ENCODE data around the gene LY86.

LY86 gene

DNA sequence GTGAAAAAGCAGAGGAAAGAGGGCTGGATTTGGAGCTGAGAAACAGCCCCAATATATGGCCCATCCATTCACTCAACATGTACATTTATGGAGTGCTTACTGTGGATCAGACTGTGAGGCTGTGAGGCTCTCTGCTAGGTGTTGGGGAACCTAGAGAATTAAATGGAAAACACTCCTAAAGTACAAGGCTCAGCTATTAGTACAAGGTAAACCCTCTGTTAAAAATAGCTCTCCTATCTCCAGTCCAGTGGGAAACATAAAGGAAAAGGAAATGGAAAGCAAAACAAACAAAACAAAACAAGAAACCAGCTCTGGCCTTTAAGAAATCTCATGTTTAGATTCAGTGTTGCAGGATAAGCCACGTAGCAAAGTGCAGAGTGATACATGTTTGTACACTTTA, 35.0 kb downstream of the LY86 start:
- no peak for DNase-seq (ENCODE audit: low read depth)

DNA sequence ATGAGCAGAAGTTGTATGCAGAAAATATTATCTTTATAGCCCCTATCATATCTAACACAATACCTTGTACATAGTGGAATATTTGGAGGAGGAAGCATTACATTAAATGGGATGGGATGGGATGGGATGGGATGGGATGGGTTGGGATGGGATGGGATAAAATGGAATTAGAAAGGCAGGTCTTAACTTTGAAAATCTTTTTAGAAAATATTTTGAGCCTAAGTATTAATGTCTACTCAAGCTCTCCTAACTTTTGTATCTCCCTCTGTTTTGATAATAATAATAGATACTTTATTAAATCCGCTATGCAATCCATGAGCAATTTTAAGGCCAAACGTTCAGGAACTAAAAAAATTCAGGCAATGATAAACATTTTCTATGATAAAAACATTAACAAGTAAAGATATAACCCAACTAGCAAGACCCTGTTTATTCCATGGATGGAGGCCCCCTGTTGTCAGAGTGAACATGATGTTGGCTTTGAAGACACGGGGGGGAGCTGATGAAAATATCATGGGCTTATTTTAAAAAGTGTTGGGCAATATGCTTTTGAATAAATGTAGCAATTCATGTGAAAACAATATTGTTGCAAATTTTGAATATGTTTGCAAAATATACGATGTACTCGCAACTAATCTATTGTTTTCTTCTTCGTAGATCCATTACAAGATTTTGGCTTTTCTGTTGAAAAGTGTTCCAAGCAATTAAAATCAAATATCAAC, 35.9 kb downstream of the LY86 start:
- no peak for DNase-seq (ENCODE audit: low read depth)

DNA sequence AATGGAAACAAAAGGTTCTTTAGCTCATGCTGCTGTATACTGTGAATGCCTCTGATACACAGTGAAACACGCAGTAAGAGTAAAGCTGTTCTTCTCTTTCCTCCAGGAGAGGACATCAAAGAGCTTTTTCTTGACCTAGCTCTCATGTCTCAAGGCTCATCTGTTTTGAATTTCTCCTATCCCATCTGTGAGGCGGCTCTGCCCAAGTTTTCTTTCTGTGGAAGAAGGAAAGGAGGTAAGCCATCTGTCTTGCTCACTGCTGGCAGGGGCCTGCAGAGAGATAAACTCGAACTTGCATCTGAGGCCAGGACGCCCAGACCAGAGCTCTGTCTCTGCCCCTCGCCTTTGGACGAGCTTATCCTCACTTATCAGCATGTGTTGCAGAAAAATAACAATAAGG, 37.7 kb downstream of the LY86 start:
- DNase-seq (ENCODE audit: low read depth): no peak

DNA sequence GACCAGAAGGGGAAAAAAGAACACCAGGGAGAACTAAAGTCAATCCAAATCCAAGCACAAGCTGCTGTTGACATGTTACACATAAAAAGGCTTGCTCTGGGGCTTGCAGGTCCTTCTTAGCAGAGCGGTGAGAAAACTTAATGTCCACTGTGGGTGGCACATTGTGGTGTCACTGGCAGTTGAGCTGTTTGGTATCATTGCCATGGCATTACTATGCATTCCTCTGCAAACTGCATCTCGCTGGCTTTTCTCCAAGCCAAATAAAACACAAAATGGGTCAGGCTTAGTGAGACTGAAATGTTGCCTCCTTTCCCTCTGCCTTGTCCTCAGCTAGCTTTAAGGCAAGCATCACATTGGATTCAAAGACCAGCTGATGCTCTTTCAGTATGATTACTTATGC, 40.9 kb downstream of the LY86 start:
- DNase-seq (ENCODE audit: low read depth): no peak

DNA sequence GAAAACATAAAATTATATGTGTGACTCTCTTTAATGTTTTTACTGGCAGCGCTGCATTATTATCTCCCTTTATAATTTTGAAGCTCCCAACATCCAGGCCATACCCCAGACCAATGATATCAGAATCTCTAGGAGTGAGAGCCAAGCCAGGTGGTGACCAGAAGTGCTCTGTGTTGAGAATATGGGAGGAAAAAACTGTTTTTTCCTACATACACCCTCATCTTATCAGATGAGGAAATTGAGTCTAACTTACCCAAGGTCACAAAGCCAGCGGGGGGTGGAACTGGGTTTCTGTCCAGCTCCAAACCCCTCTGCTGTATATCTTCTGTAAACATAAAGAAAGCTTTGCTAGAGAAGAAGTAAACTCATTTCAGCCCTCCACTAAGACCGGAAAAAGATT, 42.5 kb downstream of the LY86 start:
- DNase-seq (ENCODE audit: low read depth): no peak

DNA sequence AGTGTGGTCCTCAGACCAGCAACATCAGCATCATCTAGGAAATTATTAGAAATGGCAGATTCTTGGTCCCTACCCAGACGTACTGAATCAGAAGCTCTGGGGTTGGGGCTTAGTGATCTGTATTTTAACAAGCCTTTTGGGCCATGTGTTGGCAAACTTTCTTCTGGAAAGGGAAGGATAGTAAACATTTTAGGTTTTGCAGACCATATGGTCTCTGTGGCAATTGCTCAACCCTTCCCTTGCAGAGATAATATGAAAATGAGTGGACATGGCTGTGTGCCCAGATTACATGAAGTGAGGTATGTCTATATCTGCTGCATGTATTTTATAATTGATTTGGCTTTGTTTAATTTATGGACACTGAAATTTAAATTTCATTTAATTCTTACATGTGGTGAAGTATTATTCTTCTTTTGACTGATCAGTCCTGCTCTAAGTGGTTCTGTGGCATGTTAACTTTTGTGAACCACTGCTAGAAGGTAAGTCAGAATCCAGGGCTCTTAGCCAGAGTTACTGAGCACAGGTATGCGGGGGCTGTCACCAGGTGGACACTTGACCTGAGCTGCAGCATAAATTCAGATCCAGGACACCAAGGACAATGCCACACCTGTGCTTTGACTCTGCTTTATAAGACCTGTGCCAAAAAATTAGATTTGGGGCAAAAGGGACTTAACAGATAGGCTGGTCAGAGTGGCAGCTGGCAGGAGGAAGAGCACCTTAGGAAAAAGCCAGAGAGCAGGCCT, 43.2 kb downstream of the LY86 start:
- DNase-seq (ENCODE audit: low read depth): no peak

DNA sequence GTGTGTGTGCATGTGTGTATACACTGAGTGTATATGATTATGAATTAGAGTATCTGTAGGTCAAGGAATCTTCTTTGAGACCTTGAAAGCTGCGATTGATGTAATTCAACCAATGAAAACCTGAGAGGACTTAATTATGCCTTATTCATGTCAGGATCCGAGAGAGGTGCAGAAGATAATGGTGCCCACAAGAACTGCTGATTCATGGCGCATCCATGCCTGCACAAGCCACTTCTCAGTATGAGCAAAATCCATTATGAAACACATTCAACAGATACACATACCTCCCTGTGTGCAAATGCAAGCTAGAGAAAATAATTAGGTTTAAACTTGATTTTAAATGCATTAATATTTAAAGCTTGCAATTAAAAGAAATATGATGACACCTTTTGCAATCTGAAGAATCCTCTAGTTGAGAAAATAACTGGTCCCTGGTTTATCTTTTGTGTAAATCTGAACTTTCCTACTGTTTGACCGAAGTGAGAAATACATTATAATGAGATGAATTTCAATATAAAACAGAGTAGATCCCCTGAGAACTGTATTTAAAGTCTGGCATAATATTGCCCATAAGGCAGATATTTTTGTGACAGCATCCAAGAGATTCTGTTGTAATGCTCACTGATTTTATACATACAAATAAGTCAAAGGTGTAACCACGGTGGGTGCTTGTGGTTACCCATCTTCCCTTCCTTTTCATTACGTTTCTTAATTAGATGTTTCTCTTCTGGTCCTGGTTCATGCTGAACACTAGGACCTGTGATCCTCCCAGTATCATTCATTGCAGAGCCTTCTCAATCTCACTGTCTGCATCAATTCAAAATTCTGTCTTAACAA, 45.6 kb downstream of the LY86 start:
- DNase-seq (ENCODE audit: low read depth): no peak

DNA sequence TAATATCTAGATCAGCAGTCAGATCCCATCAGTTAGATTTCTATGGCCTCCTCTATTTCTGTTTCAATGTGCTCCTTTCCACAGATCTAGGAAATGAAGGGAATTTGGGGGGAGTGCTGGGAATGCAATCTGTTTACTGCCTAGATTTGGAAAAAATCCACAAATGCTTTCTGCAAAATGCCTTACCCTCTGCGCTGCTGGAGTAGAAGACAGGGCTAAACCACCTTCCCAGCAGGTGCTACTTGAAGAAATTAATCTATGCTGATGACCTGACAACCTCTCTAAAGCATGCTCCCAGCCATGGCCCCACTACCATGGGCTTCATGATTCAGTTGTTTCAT, 46.2 kb downstream of the LY86 start:
- no peak for DNase-seq (ENCODE audit: low read depth)

DNA sequence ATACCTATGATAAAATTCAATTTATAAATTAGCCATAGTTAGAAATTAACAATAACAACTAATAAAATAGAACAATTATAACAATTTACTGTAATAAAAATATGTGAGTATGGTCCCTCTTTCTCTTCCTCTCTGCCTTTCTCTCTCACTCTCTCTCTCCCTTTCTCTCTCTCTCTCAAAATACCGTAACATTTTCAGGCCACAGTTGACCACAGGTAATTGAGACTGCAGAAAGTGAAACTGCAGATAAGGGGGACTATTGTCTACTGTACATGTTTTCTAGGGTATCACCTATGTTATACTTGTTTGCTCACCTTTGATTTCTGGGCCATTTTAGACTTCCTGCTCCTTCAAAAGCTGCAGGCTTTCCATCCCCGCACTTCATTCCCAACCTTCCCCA, 46.8 kb downstream of the LY86 start:
- DNase-seq (ENCODE audit: low read depth): no peak

DNA sequence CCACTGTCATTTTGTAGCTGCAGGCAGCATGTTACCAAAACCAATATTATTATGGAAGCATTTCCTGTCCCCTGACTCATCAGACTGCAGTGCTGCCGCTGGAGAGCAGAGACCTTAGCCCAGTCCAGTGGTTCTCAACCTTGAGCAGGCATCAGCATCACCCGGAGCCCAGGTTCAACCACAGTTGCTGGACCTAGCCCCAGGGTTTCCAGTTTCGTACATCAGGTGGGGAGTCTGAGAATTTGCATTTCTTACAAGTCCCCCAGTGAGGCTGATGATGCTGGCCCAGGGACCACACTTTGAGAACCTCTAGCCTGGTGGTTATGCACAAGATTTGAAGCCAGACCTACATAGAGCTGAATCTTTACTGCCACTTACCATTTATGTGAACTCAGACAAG, 47.3 kb downstream of the LY86 start:
- no peak for DNase-seq (ENCODE audit: low read depth)

DNA sequence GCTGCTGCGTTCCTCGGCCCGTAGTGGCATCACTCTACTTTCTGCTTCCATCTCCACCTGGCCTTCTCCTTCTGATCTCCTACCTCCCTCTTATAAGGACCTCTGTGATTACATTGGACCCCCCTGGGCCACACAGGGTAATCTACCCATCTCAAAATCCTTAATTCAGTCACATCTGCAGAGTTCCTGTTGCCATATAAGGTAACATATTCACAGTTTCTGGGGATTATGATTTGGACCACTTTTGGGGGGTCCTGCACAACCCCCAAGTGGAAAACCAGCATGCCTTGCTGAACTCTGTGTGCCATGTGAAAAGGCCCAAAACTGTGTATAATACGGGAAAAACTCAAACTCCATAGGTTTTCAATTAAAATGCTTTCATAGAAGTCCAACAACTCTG, 51.1 kb downstream of the LY86 start:
- no peak for DNase-seq (ENCODE audit: low read depth)

DNA sequence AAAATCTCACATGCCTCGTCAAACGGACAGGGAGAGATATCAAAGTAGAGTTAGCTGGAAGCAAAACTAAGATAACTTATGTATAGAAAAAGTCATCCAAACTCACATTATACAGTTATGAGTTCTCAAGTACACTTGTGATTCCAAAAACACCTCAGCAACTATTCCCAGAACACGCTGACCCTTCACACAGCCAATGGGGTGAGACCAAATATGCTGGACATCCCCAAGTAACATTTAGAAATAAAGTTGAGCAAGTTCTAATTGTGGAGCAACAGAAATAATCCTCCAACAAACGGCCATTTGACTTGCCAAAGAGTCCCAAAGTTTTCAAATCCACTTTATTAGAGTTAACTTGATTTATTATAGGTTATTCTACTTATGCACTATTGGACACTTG, 52.4 kb downstream of the LY86 start:
- no peak for DNase-seq (ENCODE audit: low read depth)

DNA sequence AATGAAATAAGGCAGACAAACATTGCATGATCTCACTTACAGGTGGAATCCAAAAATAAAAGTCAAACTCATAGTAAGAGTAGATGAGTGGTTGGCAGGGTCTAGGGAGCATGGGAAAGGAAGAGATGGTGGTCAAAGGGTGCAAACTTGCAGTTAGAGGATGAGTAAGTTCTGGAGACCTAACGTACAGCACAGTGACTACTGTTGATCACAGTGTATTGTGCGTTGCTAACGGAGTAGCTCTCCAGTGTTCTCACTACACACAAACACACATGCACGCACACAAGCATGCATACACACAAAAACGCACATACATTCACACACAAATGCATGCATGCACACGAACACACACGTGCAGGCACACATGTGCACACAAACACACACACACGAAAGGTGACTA, 54.9 kb downstream of the LY86 start:
- DNase-seq (ENCODE audit: low read depth): no peak

DNA sequence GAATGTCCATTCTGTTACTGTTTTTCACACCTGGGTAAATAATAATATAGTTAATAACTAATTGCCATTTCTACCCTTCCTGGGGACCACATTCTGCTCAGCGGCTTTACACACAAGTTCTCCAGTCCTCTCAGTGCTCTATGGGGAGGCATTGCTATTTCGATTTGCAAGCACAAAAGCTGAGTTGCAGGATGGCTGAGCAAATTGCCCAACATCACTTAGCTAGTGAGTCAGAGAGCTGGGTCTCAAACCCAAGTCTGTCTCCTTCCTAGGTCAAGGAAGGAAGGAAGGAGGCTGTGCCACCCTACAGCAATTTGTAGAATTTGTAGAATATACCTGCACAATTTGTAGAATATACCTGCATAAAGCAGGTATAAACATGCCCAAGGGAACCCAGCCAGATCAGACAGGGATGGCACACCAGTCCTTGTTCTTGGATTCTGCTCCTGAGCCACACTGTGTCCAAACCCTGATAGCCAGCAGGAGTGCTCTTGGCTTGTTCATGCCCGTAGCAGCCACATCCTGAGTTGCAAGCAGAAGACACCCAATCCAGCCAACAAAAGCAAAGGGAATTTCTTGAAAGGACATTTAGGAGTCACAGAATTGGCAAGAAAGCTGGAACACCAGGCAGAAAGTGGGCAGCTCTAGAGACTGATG, 56.9 kb downstream of the LY86 start:
- no peak for DNase-seq (ENCODE audit: low read depth)

DNA sequence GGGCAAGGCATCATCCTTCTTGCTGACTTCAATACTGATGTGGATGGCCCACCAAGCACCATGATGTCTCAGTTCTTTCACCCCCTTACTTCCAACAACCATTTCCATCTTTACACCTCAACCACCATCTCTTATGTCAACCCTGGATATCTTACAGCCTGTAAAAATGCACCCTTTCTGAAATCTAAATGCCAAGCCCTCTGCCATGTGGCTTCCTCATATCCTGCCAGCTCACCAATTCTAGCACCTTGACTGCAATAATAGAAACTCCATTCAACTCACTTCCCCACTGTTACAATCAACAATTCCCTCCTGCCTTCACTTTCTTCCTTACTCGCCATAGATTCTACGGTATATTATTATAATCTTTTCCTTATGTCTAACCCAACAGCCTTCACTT, 57.9 kb downstream of the LY86 start:
- DNase-seq (ENCODE audit: low read depth): no peak

DNA sequence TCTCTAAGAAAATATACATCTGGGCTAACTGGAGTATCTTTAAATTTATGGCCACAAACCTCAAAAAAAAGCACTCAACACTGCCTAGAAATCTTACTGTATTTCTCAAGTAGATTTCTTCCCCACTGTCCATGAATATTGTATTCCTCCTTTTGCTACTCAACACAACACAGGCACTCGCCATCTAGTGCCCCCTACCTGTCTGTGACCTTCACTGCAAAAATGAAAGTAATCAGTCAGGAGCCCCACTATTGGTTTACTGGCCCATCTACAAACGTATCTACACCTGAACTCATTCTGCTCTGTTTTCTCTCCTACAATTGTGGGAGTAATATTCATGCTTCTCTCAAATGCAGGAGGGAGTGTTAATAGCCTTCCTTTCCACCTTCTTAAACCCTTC, 58.3 kb downstream of the LY86 start:
- no peak for DNase-seq (ENCODE audit: low read depth)

DNA sequence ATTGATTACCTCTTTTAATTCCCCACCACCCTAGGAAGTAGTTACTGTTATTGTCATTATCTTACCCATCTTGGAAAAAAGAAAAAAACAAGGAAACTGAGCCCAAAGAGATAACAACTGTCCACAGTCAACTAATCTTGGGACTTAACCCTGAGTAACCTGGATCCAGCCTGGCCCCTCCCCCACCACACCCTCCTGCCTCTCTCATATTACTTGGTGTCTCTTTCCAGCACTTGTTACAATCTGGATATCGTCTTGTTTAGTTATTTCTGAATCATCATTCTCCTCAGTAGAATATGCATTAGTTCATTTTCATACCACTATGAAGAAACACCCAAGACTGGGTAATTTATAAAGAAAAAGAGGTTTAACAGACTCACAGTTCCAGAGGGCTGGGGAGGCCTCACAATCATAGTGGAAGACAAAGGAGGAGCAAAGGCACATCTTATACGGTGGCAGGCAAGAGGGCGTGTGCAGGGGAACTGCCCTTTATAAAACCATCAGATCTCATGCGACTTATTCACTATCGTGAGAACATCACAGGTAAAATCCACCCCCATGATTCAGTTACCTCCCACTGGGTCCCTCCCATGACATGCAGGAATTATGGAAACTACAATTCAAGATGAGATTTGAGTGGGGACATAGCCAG, 60.3 kb downstream of the LY86 start:
- DNase-seq (ENCODE audit: low read depth): no peak

DNA sequence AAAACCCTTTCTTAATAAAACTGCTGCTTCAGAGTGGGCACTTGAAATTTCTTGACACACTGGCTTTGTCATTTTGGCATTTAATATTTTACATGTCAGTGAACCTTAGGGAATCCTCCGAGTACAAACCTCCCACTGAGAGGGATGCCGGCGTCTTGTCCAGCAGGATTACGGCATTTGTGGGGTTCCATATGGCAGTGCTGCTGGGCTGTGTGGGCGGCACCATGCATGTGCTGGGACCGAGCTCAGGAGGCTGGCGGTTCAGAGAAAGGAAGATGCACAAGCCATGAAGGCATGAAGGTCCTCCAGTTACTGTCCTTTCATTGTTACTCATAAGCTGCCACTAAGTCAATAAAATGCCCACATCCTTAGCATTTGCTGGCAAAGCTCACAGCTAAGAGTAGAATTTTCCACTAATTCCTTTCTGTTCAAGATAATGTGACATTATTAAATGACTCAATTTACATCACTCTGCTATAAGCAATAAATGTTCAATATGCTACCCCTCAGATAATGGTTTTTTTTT, 61.4 kb downstream of the LY86 start:
- no peak for DNase-seq (ENCODE audit: low read depth)

DNA sequence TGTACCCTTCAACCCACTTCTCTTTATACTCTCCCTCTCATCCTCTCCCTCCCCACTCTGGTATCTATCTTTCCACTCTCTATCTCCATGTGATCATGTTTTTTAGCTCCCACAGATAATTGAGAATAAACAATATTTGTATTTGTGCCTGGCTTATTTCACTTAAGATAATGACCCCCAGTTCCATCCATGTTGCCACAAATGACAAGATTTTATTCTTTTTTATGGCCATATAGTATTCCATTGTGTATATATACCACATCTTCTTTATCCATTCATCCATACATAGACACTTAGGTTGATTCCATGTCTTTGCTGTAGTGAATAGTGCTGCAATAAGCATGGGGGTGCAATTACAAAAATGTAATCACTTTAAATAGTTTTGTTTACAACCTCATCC, 62.3 kb downstream of the LY86 start:
- no peak for DNase-seq (ENCODE audit: low read depth)

DNA sequence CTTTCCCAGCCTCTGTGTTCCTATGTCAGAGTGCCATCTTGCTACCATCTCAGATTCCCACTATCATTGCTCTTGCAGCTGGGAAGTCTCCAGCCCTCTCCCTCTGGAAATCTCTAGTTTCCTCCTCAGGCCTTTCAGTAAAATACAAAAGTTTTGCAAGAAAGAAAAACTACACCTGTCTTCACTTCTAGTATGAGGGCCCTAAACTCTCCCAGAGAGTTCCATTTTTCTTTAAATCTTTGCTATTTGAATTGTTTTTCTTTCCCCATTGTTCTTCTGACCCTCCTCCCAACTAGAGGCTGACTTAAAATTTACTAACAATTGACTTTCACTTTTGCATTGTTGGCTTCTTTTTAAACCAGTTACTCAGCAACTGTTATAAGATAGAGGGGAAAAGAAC, 62.8 kb downstream of the LY86 start:
- no peak for DNase-seq (ENCODE audit: low read depth)

DNA sequence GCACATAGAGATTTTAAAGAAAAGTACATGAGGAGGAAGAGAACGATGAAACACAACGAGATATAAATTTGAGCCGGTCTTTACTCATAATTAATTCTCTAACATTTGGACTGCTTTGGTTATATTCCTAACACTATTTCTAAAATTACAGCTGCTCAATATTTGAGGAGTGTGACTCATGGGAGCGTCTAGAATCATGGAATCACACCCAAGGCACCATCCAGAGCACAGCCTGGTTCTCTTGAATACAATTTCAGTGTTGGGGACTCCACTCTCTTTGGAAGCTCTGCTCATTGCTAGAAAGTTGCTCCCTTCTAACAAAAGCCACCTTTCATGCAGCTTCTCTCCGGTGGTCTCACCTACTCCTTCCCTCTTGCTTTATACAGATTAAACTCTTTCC, 64.4 kb downstream of the LY86 start:
- no peak for DNase-seq (ENCODE audit: low read depth)

Data from non-pigmented ciliary epithelial cell (primary cell).